Fibroblast of mammary gland (primary cell): Measurements from ENCODE around the gene DNAJC1.
"Not testable (repeated sequence)": the region's sequence is repeated elsewhere in the genome, so short reads cannot be mapped to it uniquely, and the experiment has no call there.

Experiments used
- DNase-seq: peaks from one replicate; pipeline ENCODE4 v3.0.0-alpha.2; 2010; ENCODE audit warnings: low read depth
- H3K4me3 ChIP-seq: 2 replicates; pipeline ENCODE4 v1.5.1; 2011; ENCODE audit warnings: low read depth, mild to moderate bottlenecking, low read length, moderate library complexity; ENCODE audit not compliant: control insufficient read depth
- CTCF ChIP-seq: conservative IDR thresholded peaks from 2 replicates; pipeline ENCODE4 v1.5.1; 2011; ENCODE audit warnings: low read depth, low read length, inconsistent platforms; ENCODE audit not compliant: control insufficient read depth, insufficient read depth

Gene DNAJC1

DNA sequence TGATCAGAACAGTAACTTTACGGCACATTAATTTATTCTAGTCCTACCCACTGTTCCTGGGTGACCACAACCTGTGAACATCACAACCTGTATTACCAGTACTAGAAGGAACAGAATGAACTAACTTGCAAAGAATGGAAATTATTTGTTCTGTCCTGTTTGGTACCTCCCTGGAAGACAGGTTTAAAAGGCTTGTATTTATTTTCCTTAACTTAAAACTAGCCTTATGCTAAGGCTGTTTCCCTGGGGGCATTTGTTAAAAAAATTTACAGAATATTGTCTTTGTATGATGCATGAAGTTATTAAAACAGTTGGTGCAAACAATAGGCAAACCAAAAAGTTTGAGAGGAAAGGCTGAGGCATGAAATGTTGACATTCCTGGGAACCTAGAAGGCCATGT, 132.7 kb downstream of the DNAJC1 start:
- no peak for DNase-seq
- H3K4me3 ChIP-seq: no peak overlapping the region
- no peak for TF ChIP-seq CTCF

DNA sequence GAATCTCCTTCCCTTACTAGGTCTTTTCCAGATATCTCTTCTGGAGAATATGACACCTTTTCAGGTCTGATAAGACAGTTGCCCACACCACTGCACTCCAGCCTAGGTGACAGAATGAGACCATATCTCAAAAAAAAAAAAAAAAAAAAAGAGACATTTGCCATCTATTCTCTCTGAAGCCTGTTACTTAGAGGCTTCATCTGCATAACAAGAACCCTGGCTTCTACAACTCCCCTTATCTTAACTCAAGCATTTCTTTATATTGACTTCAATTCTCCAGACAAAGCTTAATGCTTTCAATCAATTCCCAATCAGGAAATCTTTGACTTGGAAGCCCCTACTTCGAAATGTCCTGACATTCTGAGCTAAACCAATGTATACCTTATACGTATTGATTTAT, 134.4 kb downstream of the DNAJC1 start:
- not testable (repeated sequence) for DNase-seq, H3K4me3 ChIP-seq

DNA sequence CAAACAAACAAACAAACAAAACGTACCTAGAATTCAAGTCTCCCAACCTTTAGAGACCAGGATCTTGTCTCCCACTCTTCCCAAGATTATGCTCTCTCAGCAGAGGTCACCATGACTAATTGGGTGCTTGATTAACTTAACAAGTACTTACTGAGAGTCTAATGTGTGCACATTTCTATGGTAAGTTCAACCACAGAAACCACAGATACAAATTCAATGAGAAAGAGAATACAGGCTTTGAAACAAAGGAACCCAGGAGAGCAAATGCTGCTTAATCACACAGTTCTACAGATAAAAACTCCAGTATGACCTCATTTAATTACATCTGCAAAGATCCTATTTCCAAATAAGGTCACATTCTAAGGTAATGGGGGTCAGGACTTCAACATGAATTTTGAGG, 142.8 kb downstream of the DNAJC1 start:
- peak; percentile 5 for DNase-seq
- H3K4me3 ChIP-seq: no peak overlapping the region
- no peak for TF ChIP-seq CTCF

- no peak for TF ChIP-seq CTCF
- no peak overlapping the region for H3K4me3 ChIP-seq
- no peak for DNase-seq
Observed at GRCh38 chr10:21858455-21858854, 145.1 kb downstream of the DNAJC1 start.

GRCh38 chr10:21849607-21850006, 153.9 kb downstream of the DNAJC1 start:
- no peak for TF ChIP-seq CTCF
- no peak overlapping the region for H3K4me3 ChIP-seq
- DNase-seq: no peak

DNA sequence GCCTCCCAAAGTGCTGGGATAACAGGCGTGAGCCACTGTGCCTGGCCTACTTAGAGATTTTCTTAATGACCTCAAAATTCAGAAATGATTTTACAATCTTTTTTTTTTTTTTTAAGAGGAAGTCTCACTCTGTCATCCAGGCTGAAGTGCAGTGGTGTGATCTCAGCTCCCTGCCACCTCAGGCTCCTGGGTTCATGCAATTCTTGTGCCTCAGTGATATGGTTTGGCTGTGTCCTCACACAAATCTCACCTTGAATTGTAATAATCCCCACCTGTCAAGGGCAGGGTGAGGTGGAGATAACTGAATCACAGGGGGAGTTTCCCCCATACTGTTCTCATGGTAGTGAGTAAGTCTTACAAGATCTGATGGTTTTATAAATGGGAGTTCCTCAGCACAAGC, 159.9 kb downstream of the DNAJC1 start:
- no peak for DNase-seq
- TF ChIP-seq CTCF: no peak
- H3K4me3 ChIP-seq: no peak overlapping the region

GRCh38 chr10:21841273-21841672, 162.3 kb downstream of the DNAJC1 start:
- not testable (repeated sequence) for DNase-seq, H3K4me3 ChIP-seq

GRCh38 chr10:21837487-21837886, 166.0 kb downstream of the DNAJC1 start:
- not testable (repeated sequence) for H3K4me3 ChIP-seq, DNase-seq

- DNase-seq, H3K4me3 ChIP-seq: not testable (repeated sequence)
Observed at GRCh38 chr10:21834574-21834973, 169.0 kb downstream of the DNAJC1 start.
